Activated T-cell treated with anti-CD3 and anti-CD28 coated beads, Interleukin-2, amount 50 U/mL, for 1 hour (primary cell): ENCODE data around the gene ADGRA1.
"Not testable (repeated sequence)": the region's sequence is repeated elsewhere in the genome, so short reads cannot be mapped to it uniquely, and the experiment has no call there.

Source experiments
- DNase-seq: peaks from one replicate; pipeline ENCODE4 v3.0.0-alpha.2; 2020

The ADGRA1 gene

DNA sequence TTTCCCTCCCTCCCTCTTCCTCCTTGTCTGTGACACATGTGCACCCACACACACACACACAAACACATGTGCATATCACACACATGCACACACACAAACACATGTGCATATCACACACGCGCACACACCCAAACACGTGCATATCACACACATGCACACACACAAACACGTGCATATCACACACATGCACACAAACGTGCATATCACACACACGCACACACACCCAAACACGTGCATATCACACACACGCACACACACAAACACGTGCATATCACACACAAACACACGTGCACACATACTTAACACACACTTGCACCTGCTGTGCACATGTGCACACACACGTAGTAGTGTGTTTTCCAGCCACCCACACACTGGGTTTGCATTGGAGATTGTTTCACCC, 42.9 kb downstream of the ADGRA1 start:
- no peak for DNase-seq

DNA sequence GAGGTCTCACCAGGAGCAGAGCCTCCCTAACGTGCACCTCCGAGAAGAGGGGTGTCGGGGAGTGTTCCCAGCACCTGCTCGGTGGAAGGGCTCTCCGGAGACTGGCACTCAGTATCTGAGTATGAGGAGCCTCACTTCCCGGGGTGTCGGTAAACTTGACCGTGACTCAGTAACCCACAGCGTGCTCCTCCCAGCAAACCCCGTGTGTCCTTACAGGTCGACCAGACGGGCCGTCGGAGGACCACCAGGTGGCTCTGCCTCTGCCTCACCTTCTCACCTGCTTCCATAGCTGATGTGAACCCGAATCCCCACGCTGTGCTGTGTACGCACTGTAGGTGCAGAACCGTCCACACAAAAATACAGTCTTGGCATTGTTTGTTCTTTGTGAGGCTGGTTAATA, 43.3 kb downstream of the ADGRA1 start:
- peak; percentile 13 for DNase-seq

DNA sequence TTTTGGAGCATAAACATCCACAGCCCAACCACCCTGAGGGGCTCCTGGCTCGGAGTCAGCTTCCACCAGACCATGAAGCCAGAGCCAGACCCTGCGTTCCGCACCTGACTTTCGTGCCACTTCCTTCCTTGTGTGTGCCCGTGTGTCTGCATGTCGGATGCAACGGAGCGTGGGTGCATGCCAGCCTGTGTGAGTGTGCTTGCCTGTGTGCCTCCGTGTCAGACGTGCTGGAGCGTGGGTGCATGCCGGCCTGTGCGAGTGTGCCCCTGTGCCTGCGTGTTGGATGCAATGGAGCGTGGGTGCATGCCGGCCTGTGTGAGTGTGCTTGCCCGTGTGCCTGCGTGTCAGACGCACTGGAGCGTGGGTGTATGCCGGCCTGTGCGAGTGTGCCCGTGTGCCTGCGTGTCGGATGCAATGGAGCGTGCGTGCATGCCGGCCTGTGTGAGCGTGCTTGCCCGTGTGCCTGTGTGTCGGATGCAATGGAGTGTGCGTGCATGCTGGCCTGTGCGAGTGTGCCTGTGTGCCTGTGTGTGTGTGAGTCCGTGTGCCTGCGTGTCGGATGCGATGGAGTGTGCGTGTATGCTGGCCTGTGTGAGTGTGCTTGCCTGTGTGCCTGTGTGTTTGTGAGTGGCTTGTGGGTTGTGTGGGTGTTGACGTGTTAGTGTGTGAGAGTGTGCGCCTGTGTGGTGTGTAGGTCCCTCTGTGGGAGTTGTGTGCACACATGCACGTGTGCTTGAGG, 44.2 kb downstream of the ADGRA1 start:
- no peak for DNase-seq

DNA sequence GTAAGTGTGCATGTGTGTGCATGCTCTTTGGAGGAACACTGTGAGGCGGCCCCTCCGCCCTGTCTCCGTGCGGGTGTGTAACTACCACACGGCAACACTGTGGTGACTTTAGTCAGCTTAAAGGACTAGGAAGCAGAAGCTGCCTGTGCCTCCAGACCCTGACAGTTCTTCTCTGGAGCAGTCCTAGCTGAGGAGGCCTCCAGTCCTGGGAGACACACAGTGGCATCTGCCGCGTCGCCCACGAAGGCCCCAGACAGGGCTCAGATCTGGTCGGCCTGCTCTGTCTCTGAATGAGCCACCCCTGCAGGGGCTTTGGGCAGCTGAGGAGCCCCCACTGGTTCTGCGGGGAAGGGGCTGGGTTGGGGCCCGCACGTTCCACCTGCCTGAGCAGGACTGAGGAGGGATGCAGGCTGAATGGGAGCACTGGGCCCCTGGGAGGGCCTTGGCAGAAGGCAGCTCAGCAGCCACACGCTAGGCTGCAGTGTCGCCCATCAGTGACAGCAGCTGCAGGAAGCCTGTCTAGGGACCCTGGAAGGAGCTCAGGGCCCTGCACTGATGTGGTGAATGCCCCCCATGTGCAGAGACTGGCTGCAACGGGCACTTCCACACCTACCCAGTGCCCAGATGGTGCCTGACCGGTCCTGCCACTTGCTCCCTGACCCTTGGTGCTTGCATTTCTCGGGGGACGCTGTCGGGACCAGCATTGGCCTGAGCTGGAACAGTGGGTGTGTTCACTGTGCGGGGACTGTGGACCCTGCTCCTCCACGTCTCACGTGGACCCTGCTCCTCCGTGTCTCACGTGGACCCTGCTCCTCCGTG, 45.0 kb downstream of the ADGRA1 start:
- DNase-seq, result peak; percentile 11

DNA sequence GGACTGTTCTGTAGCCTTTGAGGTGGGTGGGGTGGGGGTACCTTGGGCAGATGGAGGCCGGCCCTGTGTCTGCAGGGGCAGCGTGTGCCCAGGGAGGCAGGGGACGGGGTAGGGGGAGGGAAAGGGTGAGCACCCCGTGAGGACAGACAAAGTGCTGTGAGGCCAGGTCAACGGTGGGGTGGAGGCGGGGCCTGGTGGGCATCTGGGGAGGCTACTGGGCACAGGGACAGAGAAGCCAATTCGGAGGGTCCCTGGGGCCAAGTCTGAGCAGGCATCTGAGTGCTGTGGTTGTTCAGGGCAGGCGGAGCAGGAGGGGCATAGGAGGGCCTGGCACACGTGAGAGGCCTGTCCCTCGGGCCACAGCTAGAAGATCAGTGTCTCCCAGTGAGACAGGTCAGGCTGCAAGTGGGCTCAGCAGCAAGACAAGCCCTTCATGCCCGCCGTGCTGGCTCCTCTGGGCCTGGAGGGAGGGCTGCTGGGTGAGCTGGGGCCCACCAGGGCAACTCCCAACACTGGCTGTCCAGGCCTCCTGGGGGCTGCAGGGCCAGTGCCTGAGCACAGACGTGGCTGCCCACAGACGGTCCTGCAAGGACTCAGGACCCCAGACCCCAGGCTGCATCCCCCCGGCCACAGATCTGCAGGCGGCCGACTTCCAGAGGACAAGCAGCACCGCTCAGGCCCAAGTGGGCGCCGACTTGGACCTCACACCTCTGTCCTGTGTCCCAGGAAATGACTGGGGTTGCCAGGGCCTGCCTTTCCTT, 45.9 kb downstream of the ADGRA1 start:
- peak; percentile 11 for DNase-seq

DNA sequence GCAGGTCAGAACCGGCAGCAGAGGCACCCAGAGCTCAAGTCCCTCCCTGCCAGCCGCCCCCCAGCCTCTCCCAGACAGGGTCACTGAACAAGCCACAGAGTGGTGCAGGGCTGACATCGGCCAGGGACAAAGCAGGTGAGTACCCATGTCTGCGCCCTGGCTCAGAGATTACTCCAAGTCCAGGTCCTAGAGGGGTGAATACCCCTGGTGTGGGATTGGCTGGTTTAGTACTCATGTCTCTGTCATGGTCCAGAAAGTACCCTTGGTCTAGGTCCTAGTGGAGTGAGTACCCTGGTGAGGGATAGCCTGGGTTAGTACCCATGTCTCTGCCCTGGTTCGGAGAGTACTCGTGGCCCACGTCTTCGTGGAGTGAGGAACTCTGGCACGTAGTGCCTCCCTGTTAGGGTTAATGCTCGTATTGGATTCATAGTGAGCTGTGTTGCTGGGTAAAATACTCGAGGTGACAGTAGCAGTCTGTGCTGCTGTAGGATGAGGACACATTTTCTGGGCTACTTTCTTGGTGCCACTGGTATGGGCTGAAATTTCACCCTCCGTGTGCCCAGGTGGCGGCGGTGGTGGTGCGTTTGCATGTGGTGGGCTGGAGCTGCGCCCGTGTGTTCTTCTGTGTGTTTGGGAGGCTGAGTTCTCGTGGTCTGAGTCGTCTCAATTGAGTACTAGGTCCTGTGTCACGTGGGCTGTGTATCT, 46.8 kb downstream of the ADGRA1 start:
- DNase-seq, result peak; percentile 12

DNA sequence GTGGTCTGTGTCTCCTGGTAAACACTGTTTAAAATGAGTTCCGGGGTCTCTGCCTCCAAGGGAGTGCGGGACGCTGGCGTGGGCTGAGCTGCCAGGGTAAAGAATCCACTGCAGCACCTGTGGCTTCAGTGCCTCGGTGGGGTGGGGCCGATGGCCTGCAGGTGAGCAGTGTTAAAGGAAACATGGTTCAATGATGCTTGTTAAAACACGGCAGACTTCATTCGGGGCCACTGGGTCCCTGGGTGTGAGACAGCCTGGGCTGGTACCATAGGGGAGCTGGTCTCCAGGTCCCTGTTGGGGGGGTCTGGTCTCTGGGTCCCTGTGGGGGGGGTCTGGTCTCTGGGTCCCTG, 47.4 kb downstream of the ADGRA1 start:
- DNase-seq, result no peak

DNA sequence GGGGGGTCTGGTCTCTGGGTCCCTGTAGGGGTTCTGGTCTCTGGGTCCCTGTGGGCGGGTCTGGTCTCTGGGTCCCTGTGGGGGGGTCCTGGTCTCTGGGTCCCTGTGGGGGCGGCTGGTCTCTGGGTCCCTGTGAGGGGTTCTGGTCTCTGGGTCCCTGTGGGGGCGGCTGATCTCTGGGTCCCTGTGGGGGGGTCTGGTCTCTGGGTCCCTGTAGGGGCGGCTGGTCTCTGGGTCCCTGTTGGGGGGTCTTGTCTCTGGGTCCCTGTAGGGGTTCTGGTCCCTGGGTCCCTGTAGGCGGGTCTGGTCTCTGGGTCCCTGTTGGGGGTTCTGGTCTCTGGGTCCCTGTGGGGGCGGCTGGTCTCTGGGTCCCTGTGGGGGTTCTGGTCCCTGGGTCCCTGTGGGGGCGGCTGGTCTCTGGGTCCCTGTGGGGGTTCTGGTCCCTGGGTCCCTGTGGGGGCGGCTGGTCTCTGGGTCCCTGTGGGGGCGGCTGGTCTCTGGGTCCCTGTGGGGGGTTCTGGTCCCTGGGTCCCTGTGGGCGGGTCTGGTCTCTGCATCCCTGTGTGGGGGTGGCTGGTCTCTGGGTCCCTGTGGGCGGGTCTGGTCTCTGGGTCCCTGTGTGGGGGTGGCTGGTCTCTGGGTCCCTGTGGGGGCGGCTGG, 49.9 kb downstream of the ADGRA1 start:
- not testable (repeated sequence) for DNase-seq

DNA sequence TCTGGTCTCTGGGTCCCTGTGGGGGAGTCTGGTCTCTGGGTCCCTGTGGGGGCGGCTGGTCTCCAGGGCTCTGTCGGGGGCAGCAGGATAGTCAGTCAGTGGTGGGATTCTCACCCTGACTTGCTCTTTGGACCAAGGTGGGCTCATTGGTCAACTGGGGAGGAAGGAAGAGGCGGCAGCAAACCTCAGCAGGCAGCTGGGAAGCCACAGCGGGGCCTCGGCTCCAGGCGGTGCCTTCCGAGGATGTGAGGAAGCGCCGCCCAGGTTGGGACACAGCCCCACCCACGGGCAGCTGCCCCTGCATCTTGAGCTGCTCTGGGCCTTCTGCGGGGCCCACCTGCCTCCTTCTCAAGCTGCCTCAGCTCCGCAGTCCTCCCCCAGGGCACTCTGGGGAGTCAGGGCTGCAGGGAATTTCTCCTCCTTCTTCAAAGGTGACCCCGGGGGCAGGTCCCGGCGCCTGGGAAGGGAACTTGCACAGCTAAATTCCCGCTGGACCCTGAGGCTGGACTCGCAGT, 51.9 kb downstream of the ADGRA1 start:
- peak; percentile 14 for DNase-seq

DNA sequence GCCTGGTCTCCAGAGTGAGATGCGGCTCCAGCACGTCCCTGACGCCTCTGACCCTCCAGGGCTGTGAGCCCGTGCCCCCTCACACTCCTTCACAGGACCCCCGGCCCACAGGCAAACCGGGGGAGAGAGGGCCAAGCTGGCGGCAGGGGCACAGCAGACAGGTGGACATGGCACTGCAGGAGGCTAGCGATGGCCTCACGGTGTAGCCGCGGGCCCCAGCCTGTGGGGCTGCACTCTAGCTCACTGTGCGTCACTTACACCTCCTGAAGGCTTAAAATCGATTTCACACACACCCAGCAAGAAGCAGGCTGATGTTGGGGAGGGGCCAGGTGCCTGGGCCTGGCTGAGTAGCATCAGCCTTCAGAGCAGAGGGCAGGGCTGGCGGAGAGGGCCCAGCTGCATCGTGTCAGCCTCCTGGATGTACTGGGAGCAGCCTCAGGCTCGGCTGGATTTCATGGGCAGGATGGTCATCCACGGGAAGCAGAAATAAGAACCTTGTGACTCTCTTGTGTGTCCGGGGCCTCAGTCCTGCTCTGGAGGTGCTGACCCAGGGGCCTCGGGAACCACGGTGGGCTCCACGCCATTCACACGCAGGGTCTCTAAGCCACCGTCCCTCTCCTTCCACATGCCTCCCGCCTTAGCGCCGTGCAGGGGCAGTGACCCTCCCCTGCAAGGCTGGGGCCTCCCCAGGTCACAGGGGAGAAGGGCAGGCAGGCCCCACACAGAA, 52.9 kb downstream of the ADGRA1 start:
- DNase-seq, result peak; percentile 11

DNA sequence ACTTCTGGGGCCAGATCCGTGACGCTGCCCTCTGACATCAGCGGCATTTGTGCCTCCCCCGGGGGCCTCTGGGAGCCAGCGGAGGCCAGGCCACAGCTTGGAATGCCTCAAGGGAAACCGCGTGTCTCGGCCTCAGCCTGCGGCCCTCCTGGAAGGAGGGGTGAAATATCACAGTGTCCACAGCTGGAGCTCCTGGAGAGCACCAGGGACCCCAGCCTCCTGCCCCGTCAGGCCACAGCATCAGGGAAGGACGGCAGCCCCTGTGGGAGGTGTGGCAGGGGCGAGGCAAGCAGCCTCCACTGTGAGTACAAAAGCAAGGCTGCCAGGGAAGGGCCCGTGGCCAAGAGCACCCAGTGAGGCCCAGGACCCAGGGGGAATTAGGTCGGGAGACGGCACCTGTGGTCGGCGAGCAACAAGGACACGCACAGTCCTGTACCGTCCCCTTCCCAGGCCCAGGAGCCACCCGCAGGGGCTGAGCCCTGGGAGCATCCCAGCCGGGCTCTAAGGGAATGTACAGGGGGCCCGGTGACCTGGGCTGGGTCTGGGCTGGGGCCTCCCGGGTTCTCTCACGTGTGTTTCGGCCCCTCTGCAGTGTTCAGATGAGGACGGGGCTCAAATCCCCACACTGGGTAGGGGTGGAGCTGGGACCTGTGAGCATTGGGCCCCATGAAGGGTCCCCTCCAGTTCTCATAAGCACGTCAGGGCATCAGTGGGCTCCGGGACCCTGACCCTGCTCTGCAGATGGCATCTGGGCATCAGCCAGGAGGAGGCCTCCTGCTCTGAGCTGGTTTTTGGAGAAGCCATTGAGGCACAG, 53.6 kb downstream of the ADGRA1 start:
- peak; percentile 14 for DNase-seq

DNA sequence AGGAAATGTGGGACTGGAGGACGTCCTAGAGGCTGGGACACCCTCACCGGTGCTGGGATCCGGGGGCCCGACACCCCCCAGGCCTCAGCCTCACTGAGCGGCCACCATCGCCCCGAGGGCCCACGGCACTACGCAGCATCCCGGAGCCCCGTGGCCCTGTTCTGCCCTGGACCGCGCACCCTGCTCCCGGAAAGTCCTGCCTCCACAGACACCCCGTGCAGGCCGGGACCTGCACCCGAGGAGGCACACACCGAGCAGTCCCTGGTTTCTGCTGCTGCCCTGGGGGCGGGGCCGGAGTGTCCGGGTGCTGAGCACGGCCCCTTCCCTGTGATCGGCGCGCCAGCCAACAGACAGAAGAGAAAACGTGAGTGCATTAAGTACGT, 54.2 kb downstream of the ADGRA1 start:
- DNase-seq, result peak; percentile 4

DNA sequence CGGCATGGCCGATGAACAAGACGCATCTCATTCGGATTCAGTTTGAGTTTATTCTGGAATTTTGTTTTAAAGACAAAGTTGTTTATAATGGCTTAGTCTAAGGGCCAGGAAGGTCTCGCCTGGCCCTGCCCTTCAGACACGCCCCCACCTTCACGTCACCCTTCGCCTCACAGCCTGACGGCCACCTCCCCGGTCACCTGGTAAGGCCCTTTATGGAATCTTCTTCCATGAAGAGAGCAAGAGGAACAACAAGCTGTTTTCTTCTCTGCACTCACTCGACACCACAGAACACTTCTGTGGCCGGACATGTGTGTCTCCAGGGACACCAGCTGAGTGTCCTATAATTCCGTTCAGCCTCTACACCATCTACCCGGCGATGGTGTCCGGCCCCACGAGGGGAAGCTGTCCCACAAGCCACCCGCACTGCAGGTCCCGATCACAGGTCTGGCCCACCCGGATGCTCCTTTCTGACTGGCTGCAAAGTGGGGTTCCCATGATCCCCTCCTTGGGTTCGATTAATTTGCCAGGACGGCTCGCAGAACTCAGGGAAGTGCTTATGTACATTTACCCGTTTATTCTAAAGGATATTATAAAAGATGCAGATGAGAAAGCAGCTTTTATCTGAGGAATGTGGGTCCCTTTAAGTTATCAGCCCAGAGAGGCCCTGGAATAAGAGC, 54.9 kb downstream of the ADGRA1 start:
- peak; percentile 5 for DNase-seq

DNA sequence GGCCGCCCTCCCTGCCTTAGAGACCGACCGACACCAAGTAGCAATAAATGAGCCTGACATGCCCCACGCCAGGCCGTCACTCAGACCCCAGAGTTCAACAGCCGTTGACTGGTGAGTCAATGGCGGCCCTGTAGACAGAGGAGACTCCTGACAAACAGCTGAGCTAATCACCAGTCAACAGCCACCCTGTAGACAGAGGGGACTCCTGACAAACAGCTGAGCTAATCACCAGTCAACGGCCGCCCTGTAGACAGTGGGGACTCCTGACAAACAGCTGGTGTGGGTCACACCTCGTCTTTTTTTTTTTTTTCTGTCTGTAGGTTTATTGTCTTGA, 55.4 kb downstream of the ADGRA1 start:
- peak; percentile 7 for DNase-seq

DNA sequence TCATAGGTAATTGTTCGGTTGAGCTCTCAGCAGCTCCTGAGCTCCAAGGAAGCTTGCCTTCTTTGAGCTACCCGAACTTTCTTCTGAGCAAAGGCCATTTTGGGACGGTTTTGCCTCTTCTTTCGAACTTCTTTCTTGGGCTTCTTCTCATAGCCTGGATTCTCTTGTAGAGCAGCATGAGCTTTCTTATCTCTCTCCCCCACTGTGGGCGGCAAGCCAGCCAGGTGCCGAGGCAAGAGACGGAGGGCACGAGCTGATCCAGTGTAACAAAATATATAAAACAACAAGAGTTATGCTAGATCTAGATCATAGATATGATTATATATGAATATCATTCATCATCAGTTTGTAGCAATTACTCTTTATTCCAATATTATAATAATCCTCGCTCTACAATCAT, 55.8 kb downstream of the ADGRA1 start:
- no peak for DNase-seq

DNA sequence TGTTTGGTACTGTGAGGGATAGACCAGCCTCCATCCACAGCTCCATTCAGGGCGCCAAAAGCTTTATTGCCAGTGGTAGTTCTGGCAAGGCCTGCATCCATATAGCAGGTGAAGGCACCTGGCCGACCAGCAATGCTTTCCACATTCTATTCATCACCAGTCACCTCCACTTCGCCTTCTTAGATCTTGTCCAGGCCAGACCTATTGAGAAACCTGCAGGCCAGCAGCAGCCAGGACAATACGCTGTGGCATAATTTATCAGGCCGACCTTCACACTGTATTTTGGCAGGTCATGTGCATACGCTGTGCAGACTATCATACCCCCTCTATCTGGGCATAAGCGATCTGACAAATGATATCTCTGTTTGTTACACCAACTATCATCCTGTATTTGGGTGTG, 57.0 kb downstream of the ADGRA1 start:
- DNase-seq, result peak; percentile 2

DNA sequence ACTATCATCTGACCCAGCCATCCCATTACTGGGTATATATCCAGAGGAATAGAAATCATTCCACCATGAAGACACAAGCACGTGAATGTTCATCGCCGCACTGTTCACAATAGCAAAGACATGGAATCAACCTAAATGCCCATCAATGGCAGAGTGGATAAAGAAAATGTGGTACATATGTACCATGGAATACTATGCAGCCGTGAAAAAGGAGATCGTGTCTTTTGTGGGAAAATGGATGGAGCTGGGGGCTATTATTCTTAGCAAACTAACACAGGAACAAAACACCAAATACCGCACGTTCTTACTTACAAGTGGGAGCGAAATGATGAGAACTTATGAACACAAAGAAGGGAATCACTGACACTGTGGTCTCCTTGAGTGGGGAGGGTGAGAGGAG, 62.5 kb downstream of the ADGRA1 start:
- no peak for DNase-seq

DNA sequence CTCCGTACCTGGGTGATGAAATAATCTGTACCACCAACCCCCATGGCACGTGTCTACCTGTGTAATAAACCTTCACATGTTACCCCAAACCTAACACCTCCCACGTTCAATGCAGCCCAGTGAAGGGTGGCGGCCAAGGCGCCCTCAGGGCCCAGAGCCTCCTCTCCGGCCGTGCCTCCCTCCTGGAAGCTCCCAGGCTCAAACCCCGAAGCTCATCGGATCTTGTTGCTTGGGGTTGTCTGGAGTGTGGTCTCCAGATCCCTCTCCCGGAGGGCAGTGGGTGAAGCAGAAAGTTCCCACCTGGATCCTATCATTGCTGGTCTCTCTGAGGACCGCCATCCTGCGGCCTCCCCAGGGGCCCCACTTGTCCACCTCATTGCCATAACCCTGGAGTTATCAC, 62.9 kb downstream of the ADGRA1 start:
- DNase-seq, result no peak

DNA sequence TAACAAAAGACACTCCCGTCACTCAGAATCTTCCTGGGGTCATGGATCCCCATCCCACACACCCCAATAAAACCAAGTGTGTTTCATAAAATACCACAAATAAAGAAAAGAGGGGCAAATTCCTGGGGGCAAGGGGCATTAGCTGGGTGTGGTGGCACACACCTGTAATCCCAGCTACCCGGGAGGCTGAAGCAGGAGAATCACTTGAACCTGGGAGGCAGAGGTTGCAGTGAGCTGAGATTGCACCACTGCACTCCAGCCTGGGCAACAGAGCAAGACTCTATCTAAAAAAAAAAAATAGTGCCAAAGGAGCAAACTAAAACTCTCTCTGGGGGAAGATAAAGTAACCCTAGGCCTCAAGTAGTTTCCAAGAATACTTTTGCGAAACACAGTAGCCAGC, 63.3 kb downstream of the ADGRA1 start:
- DNase-seq, result not testable (repeated sequence)

DNA sequence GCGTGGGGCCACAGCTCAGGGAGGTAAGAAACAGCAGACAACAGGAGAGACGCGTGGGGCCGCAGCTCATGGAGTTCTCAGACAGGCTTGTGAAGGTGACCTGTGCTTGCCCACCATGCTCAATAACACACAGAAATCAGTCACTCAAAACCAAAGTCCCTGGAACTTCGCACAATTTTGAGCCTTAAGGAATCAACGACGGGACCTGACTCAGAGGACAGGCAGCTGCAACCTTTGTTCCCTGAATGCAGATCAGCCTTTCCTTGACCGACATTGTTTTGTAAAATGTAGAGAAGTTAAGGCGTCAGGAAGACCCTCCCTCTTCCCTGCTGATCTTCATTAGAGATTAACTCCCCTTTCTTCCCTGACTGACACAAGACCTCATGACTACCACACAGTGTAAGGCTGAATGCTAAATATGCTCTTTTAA, 63.8 kb downstream of the ADGRA1 start:
- no peak for DNase-seq
